H1 (cell line): ENCODE results near the gene TFB2M. TPM values are rescaled to one million over a fixed set of nuclear protein-coding genes. Genes with fewer than 3 reads are reported as not detected.

ENCODE experiments used
- CTCF ChIA-PET: fragments of 300-600 bp; sonication (Branson Sonifier 250); formaldehyde crosslinking; loops from one replicate; lab custom pipeline; 2021; ENCODE audit not compliant: partially characterized antibody; lab: Charles Lee
- POLR2A ChIA-PET: fragments of 300-600 bp; sonication (Branson Sonifier 250); formaldehyde crosslinking; loops from one replicate; lab custom pipeline; 2021; ENCODE audit warnings: inconsistent platforms; ENCODE audit not compliant: partially characterized antibody; lab: Charles Lee
- DNase-seq, 2 experiments: peaks; one replicate each; pipeline versions ENCODE4 v3.0.0 to v3.0.0-alpha.2; 2010 to 2022; ENCODE audit warnings: low spot score in 2 of 2, low read depth in 1 of 2, mixed read lengths in 1 of 2
- FAIRE-seq: peaks from 2 replicates; lab custom pipeline; 2011; peaks lifted over from hg19 to GRCh38; lab: Jason Lieb, UNC
- H2AFZ ChIP-seq: 2 replicates; pipeline ENCODE4 v1.8.1; 2012; ENCODE audit warnings: low read length, inconsistent platforms
- H2AK5ac ChIP-seq: 2 replicates; pipeline ENCODE4 v1.6.1; 2013; ENCODE audit warnings: low read depth, low read length
- H2BK120ac ChIP-seq: replicated peaks from 2 replicates; pipeline ENCODE3; 2013; ENCODE audit warnings: low read depth, low read length, inconsistent platforms
- H2BK12ac ChIP-seq: 2 replicates; pipeline ENCODE4 v1.6.1; 2013; ENCODE audit warnings: low read depth, low read length
- H2BK15ac ChIP-seq: 2 replicates; pipeline ENCODE4 v1.6.1; 2013; ENCODE audit warnings: low read length
- H2BK20ac ChIP-seq: 2 replicates; pipeline ENCODE4 v1.6.1; 2013; ENCODE audit warnings: low read length
- H2BK5ac ChIP-seq: 2 replicates; pipeline ENCODE4 v1.6.1; 2013; ENCODE audit warnings: low read depth, low read length
- H3K14ac ChIP-seq: 2 replicates; pipeline ENCODE4 v1.6.1; 2013; ENCODE audit warnings: inconsistent platforms; ENCODE audit not compliant: insufficient read length
- H3K18ac ChIP-seq: 2 replicates; pipeline ENCODE4 v1.6.1; 2013; ENCODE audit warnings: low read length; ENCODE audit errors: extremely low read depth
- H3K23ac ChIP-seq: 2 replicates; pipeline ENCODE4 v1.6.1; 2013; ENCODE audit warnings: inconsistent platforms; ENCODE audit not compliant: insufficient read length
- H3K23me2 ChIP-seq: 2 replicates; pipeline ENCODE4 v1.6.1; 2013; ENCODE audit warnings: low read depth, low read length
- H3K27ac ChIP-seq: 2 replicates; pipeline ENCODE4 v1.6.1; 2011; ENCODE audit warnings: low read depth, low read length, inconsistent platforms
- H3K27me3 ChIP-seq, 4 experiments: replicated peaks in 1 of 4; 1 replicate in 1 of 4; 2 replicates in 3 of 4; pipeline versions ENCODE4 v1.6.1 to v1.8.1; 2011 to 2013; ENCODE audit warnings: low read length in 3 of 4, mild to moderate bottlenecking in 3 of 4, inconsistent platforms in 2 of 4, mixed read lengths in 2 of 4, moderate library complexity in 1 of 4; ENCODE audit not compliant: control insufficient read depth in 3 of 4, insufficient read depth in 3 of 4; ENCODE audit errors: extremely low read depth in 1 of 4
- H3K36me3 ChIP-seq, 4 experiments: 2 replicates each; pipeline versions ENCODE4 v1.6.1 to v1.8.1; 2011 to 2013; ENCODE audit warnings: mild to moderate bottlenecking in 4 of 4, low read length in 3 of 4, moderate library complexity in 2 of 4, control low read depth in 1 of 4, inconsistent platforms in 1 of 4; ENCODE audit not compliant: insufficient read depth in 4 of 4, control insufficient read depth in 2 of 4
- H3K4ac ChIP-seq: replicated peaks from 2 replicates; pipeline ENCODE3; 2013; ENCODE audit warnings: low read length, low read depth, mixed read lengths, inconsistent platforms; ENCODE audit not compliant: insufficient read length
- H3K4me1 ChIP-seq, 4 experiments: replicated peaks in 1 of 4; 1 replicate in 1 of 4; 2 replicates in 3 of 4; pipeline versions ENCODE4 v1.6.1 to v1.8.1; 2011 to 2013; ENCODE audit warnings: low read length in 3 of 4, inconsistent platforms in 2 of 4, mixed read lengths in 1 of 4; ENCODE audit not compliant: insufficient read depth in 4 of 4, control insufficient read depth in 3 of 4
- H3K4me2 ChIP-seq, 2 experiments: 2 replicates each; pipeline versions ENCODE4 v1.6.1 to v1.8.1; 2011 to 2013; ENCODE audit warnings: low read depth in 2 of 2, low read length in 2 of 2, control low read depth in 1 of 2, inconsistent platforms in 1 of 2, mild to moderate bottlenecking in 1 of 2; ENCODE audit not compliant: insufficient read depth in 1 of 2
- H3K4me3 ChIP-seq, 4 experiments: fragments of 200-600, 300-600 bp in 1 of 4; sonication (generic), shearing (Covaris generic), sonication (Bioruptor Twin) in 1 of 4; 2 replicates each; pipeline versions ENCODE4 v1.5.1 to v1.8.1; 2011 to 2016; ENCODE audit warnings: low read length in 4 of 4, low read depth in 3 of 4, control low read depth in 2 of 4, inconsistent platforms in 2 of 4, mild to moderate bottlenecking in 2 of 4, mixed read lengths in 1 of 4, moderate library complexity in 1 of 4; ENCODE audit not compliant: insufficient read depth in 2 of 4; ENCODE audit errors: extremely low read depth in 1 of 4
- H3K56ac ChIP-seq: replicated peaks from 2 replicates; pipeline ENCODE3; 2013; ENCODE audit warnings: low read depth, mild to moderate bottlenecking, mixed read lengths, low read length, inconsistent platforms; ENCODE audit not compliant: insufficient read length
- H3K79me1 ChIP-seq: 2 replicates; pipeline ENCODE4 v1.6.1; 2013; ENCODE audit warnings: low read depth, low read length, control low read depth
- H3K79me2 ChIP-seq, 2 experiments: 2 replicates each; pipeline versions ENCODE4 v1.6.1 to v1.8.1; 2012 to 2013; ENCODE audit warnings: low read length in 2 of 2, mild to moderate bottlenecking in 2 of 2, inconsistent platforms in 1 of 2; ENCODE audit not compliant: insufficient read depth in 2 of 2, control insufficient read depth in 1 of 2
- H3K9ac ChIP-seq, 4 experiments: replicated peaks in 1 of 4; 1 replicate in 1 of 4; 2 replicates in 3 of 4; pipeline versions ENCODE4 v1.6.1 to v1.8.1; 2011 to 2013; ENCODE audit warnings: low read depth in 3 of 4, low read length in 3 of 4, control low read depth in 2 of 4, mild to moderate bottlenecking in 2 of 4, moderate library complexity in 2 of 4, inconsistent platforms in 1 of 4; ENCODE audit errors: extremely low read depth in 1 of 4
- H3K9me3 ChIP-seq, 2 experiments: 2 replicates each; pipeline versions ENCODE4 v1.6.1 to v1.8.1; 2012 to 2013; ENCODE audit warnings: mild to moderate bottlenecking in 2 of 2, moderate library complexity in 2 of 2, control low read depth in 1 of 2, inconsistent platforms in 1 of 2, low read depth in 1 of 2, low read length in 1 of 2, mixed read lengths in 1 of 2; ENCODE audit not compliant: insufficient read depth in 2 of 2
- H4K20me1 ChIP-seq, 2 experiments: replicated peaks in 1 of 2; 2 replicates each; pipeline versions ENCODE3 to v1.8.1; 2011 to 2013; ENCODE audit warnings: inconsistent platforms in 2 of 2, low read length in 2 of 2, mild to moderate bottlenecking in 1 of 2; ENCODE audit not compliant: insufficient read depth in 2 of 2, control insufficient read depth in 1 of 2
- H4K5ac ChIP-seq: 2 replicates; pipeline ENCODE4 v1.6.1; 2013; ENCODE audit warnings: low read length, low read depth, mixed read lengths, inconsistent platforms; ENCODE audit not compliant: insufficient read length
- H4K8ac ChIP-seq: 2 replicates; pipeline ENCODE4 v1.8.0; 2013; ENCODE audit warnings: mild to moderate bottlenecking, moderate library complexity, low read length, inconsistent platforms; ENCODE audit not compliant: insufficient read depth; ENCODE audit errors: extremely low read depth
- H4K91ac ChIP-seq: replicated peaks from 2 replicates; pipeline ENCODE3; 2013; ENCODE audit warnings: low read length, mixed read lengths, inconsistent platforms; ENCODE audit not compliant: insufficient read length
- CBX8 ChIP-seq: fragments of 300-800, 300-1000 bp; sonication (generic); IDR thresholded peaks from 2 replicates; pipeline ENCODE4 v1.7.1; 2016; ENCODE audit warnings: low read depth, low read length, borderline replicate concordance
- CREB1 ChIP-seq: IDR thresholded peaks from 2 replicates; pipeline ENCODE4 v1.6.1; 2012; ENCODE audit warnings: inconsistent platforms
- E2F6 ChIP-seq: IDR thresholded peaks from 2 replicates; pipeline ENCODE4 v1.6.1; 2012; ENCODE audit warnings: inconsistent platforms
- SIN3A ChIP-seq, 2 experiments: IDR thresholded peaks in 1 of 2; conservative IDR thresholded peaks in 1 of 2; 2 replicates each; pipeline ENCODE4 v1.6.1; 2011 to 2012; ENCODE audit warnings: low read length in 2 of 2, improper control_type of control experiment in 1 of 2, low read depth in 1 of 2, mild to moderate bottlenecking in 1 of 2
- polyA plus RNA-seq, 7 experiments: library from polyadenylated mRNA; depleted of rRNA in 3 of 7; stranded (reverse) in 5 of 7; unstranded in 2 of 7; fragments of >200 nt in 5 of 7; fragments of 200-250 nt in 2 of 7; gene quantifications; 1 replicate in 5 of 7; 2 replicates in 1 of 7; 4 replicates in 1 of 7; pipeline versions ENCODE4 v1.2.1 to v1.2.3, GENCODE V29; 2011 to 2013; ENCODE audit warnings: missing spikeins in 2 of 7, mixed read lengths in 2 of 7
- total RNA-seq: library from RNA; stranded (reverse); fragmentation: NEBNext Ultra II Directional; extraction: Animal tissue kit (Norgen Biotek cat#: 25700); gene quantifications from 2 replicates; pipeline ENCODE4 v1.2.1, GENCODE V29; 2021

Gene TFB2M
- total and polyA plus RNA-seq, 2 of the 8 experiments (the other 6 are each of a cell fraction or from before 2014, with no cell fraction given), result 10.4 to 22.0 TPM

GRCh38 chr1:246592695-246593094 is 26.6 kb upstream of the TFB2M start:
- no peak for FAIRE-seq
- Histone ChIP-seq H3K9ac (no peak overlapping the region), H4K8ac (no peak overlapping the region), H3K14ac (no peak overlapping the region), H2BK20ac (no peak overlapping the region), H3K4ac (no peak overlapping the region), H3K4me1 (no peaks in the 10 kb centered on the region), H3K56ac (no peak overlapping the region), H4K5ac (no peak overlapping the region), H3K79me1 (no peaks in the 10 kb centered on the region; the same call in 1 of the 2 replicates), H2BK12ac (no peak overlapping the region), H2BK5ac (no peak overlapping the region), H3K4me3 (no peak overlapping the region), H2BK15ac (no peak overlapping the region), H4K91ac (no peak overlapping the region), H3K18ac (no peak overlapping the region), H4K20me1 (peaks cover 0 to 2% of the 10 kb centered on the region in 2 experiments), H3K9me3 (no peaks in the 10 kb centered on the region; a peak in 1 of 4 replicates), H2BK120ac (no peak overlapping the region), H3K23me2 (no peaks in the 10 kb centered on the region), H2AFZ (no peak overlapping the region), H3K36me3 (peaks cover 0 to 6% (median 0%) of the 10 kb centered on the region in 4 experiments; a peak in 2 of 8 replicates), H3K79me2 (peaks cover 0 to 8% of the 10 kb centered on the region in 2 experiments; a peak in 1 of 4 replicates), H3K27me3 (no peaks in the 10 kb centered on the region), H3K4me2 (no peak overlapping the region), H2AK5ac (no peak overlapping the region), H3K23ac (no peak overlapping the region), H3K27ac (no peak overlapping the region)
- TF ChIP-seq E2F6 (no peak), SIN3A (conservative IDR thresholded peaks at IDR 0.05 in 1 of 2, IDR thresholded peaks at IDR 0.05 in 1 of 2; ENCODE audit: low read depth in 1 of 2, low read length in 2 of 2) (no peak), CBX8 (no peak), CREB1 (no peak)
- ChIA-PET POLR2A (no interaction called here), CTCF (no interaction called here)
- no peak for DNase-seq
